ENCODE data around the gene IKZF2. TPM values are rescaled to one million over a fixed set of nuclear protein-coding genes. Genes with fewer than 3 reads are reported as not detected.

The IKZF2 gene
- total RNA-seq (2014; rRNA removed; shearing (Covaris generic)): 0.97 and 2.3 TPM in 2 replicates

DNA sequence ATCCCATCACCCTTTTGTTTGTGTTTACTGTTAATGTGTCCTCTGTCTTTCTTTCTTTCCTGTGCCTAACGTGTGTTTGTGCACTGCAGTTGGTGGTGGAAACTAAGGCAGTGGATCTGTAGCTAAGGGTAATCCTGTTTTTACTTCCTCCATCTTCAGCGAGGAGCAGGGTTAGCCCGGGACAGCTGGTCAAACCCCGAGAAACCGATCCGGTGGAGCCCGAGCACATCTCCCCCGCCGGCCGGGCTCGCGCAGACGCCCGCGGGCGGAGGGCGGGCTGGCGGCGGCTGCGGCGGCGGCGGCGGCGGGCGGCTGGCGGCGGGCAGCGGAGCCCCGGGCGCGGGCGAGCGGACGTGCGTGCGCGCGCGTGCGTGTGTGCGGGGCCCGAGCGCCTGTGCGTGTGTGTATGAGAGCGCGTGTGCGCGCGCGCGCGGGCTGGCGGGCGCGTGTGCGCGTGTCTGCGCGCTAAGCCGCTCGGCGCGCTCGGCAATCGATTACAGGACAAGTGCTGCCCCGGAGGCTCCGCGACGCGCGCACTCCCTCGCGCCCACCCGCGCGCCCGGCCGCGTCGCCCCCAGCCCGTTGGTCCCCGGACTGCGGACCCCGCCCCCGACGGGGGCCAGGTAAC is at the start of gene IKZF2:
Gene IKZF2 (minus strand): TSS at position 176 of the 628 bp plus-strand sequence. CDS start 2,983 bp downstream, outside the sequence.
- peak; percentile 81 for DNase-seq
- Histone ChIP-seq H3K36me3 (replicated peaks; ENCODE audit: control insufficient read depth, insufficient read depth, low read length) (no peaks in the 10 kb centered on the region), H3K27me3 (ENCODE audit: control insufficient read depth, insufficient read depth, low read length) (peaks cover 4% of the 10 kb centered on the region; the same call in 1 of the 2 replicates), H3K4me3 (ENCODE audit: insufficient read depth, low read depth, low read length) (peak within 1 kb of the TSS; percentile 67)

DNA sequence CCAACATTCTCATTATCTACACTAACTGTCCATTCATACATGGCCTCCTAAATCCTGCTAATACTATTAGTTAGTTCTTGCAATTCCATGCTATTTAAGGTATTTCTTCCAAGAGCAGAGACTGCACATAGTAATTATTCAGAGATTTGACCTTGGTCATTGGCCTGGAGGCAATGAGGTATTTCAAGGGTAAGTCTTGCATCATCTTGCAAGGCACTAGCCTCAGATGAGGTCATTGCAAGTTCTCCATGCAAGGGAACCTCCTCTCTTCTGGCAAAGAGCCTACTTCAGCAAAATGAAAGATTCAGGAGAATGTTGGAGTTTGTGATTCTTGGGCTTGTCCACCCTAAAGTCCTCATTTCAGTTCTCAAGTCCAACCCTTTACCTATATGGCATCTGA is 48.5 kb upstream of the IKZF2 start:
- H3K27me3 ChIP-seq (ENCODE audit: control insufficient read depth, insufficient read depth, low read length): no peaks in the 10 kb centered on the region
- H3K4me3 ChIP-seq (ENCODE audit: insufficient read depth, low read depth, low read length): no peak overlapping the region
- H3K36me3 ChIP-seq (replicated peaks; ENCODE audit: control insufficient read depth, insufficient read depth, low read length): no peaks in the 10 kb centered on the region
- DNase-seq: no peak

DNA sequence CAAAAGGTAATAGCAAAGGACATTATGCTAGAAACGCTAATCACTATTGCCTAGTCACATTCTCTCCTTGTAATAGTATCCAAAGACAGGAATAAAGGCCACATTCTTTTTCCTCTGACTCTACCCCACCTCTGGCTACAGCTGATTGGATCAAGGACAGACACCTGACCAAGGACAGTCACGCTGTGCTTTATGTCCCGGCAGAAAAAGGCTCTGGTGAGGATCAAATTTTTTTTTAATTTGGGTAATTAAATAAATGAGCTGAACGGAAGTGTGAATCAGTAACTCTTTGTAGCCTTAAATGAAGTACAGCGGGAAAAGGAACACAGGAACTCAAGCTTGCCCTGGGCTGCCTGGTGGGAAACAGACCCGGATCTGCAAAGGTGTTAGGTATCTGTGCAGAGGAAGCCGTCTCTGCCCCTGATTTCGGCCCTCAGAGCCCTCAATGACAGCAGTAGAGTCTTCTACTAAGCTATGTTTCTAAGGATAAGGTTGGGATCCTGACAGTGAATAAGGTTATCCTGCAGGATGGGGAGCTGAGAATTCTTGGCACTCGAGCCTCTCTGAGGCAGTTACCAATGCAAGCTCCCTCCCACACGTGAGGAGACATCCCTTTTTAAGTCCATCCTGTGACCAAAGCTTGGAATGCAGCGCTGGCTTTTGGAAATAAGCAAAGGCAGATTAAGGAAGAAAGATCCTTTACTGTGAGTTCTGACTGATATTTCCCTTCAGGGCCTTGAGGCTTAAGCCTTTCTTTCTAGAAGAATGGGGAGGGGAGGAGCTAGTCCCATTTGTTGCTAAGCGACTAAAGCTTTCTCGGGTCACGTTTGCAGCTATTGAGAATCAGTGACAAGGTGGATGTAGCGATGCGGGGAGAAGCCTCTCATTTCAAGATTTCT is 37.8 kb upstream of the IKZF2 start:
- H3K4me3 ChIP-seq (ENCODE audit: insufficient read depth, low read depth, low read length): peak overlapping the region; percentile 33
- H3K27me3 ChIP-seq (ENCODE audit: control insufficient read depth, insufficient read depth, low read length): no peaks in the 10 kb centered on the region
- peak; percentile 56 for DNase-seq
- no peaks in the 10 kb centered on the region for H3K36me3 ChIP-seq (replicated peaks; ENCODE audit: control insufficient read depth, insufficient read depth, low read length)

DNA sequence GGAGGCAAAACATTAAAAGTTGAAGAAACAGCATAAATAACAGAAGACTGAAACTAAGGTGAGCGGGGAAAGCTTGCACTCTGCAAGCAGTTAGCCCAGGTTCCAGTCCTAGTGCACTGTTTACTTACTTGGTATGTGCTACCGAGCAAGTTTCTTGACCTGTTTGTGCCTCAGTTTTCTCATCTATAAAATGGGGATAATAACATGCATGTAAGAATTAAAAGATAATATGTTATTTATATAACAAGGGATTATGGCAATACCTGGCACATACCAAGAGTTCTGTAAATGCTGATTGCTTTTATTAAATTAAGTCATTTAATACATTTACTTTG is 37.1 kb upstream of the IKZF2 start:
- DNase-seq: no peak
- Histone ChIP-seq H3K27me3 (ENCODE audit: control insufficient read depth, insufficient read depth, low read length) (no peaks in the 10 kb centered on the region), H3K36me3 (replicated peaks; ENCODE audit: control insufficient read depth, insufficient read depth, low read length) (no peaks in the 10 kb centered on the region), H3K4me3 (ENCODE audit: insufficient read depth, low read depth, low read length) (no peak overlapping the region)

DNA sequence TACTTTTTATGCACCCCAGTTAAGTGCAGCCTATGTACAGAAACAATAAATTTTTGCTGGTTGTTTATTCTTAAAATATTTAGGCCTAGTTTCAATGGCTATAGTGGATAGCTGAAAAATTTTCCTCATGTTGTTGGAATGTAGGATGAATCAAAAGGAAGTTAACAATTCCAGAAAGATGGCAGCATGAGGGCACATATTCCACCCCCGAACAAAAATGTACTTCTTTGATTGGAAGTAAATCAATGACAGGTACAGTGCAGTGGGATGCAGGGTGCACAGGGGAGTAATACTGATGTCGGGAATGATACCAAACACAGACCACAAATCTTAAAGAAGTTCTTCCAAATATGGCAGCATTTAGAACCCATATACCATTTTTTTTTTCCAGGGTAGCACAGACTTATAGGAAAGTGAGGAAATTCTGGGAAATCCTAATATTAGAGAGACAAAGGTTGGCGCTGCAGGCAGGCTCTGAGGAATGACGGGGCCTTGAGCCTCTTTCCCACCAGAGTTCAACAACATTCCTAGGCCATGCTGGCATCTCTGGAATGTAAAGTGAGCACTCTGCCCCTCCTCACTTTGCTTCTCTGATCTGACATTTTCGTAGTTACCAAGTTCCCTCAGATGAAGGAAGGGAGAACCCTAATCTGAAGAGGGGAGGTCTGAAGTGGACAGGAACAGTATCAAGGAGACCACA is 36.6 kb upstream of the IKZF2 start:
- Histone ChIP-seq H3K27me3 (ENCODE audit: control insufficient read depth, insufficient read depth, low read length) (no peaks in the 10 kb centered on the region), H3K4me3 (ENCODE audit: insufficient read depth, low read depth, low read length) (no peak overlapping the region), H3K36me3 (replicated peaks; ENCODE audit: control insufficient read depth, insufficient read depth, low read length) (no peaks in the 10 kb centered on the region)
- DNase-seq: peak; percentile 57

DNA sequence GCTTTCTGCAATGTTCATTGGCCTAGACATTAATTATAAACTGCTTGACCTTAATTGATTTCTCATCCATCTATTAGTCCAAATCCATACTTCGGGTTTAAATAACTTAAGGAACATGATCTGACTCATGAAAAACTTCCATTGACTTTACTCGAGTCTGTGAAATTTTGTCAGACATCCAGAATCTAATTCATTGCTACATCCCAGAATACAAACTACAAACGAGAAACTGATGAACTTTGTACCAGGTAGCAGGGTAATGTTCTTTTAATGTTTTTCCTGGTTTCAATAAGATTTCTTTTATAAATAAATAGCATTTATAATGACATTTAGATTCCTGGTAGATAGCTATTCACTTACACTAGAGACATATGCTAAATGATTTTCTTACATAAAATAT is 36.0 kb upstream of the IKZF2 start:
- H3K27me3 ChIP-seq (ENCODE audit: control insufficient read depth, insufficient read depth, low read length): no peaks in the 10 kb centered on the region
- H3K4me3 ChIP-seq (ENCODE audit: insufficient read depth, low read depth, low read length): no peak overlapping the region
- no peak for DNase-seq
- no peaks in the 10 kb centered on the region for H3K36me3 ChIP-seq (replicated peaks; ENCODE audit: control insufficient read depth, insufficient read depth, low read length)

DNA sequence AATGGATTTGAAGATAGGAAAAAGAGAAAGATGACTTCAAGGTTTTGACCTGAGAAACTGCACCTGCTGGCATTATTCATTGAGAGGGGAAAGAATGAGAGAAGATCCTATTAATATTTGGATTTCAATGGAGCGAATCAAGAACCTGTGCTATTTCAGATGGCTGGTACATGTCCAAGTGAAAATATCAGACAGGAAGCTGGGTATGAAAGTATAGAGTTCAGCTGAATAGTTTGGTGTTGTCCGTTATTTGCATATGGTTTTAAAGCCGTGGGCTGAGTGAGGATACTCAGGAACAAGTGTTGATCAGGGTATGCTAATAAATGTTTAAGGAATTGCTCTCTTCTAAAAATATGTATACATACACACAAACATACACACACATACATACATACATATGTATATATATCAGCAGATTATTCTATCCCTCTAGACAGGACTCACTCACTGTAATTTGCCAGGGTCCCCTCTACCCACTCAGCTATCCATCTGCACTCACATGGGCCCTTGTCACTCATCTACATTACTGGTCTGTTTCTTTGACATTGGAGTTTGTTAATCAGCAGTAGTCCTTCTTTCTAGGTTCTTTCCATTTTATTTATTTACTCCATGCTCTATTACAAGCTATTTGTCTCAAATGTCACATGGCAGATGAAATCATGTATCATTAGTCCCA is 33.9 kb upstream of the IKZF2 start:
- H3K36me3 ChIP-seq (replicated peaks; ENCODE audit: control insufficient read depth, insufficient read depth, low read length): no peaks in the 10 kb centered on the region
- no peak overlapping the region for H3K4me3 ChIP-seq (ENCODE audit: insufficient read depth, low read depth, low read length)
- H3K27me3 ChIP-seq (ENCODE audit: control insufficient read depth, insufficient read depth, low read length): no peaks in the 10 kb centered on the region
- no peak for DNase-seq

DNA sequence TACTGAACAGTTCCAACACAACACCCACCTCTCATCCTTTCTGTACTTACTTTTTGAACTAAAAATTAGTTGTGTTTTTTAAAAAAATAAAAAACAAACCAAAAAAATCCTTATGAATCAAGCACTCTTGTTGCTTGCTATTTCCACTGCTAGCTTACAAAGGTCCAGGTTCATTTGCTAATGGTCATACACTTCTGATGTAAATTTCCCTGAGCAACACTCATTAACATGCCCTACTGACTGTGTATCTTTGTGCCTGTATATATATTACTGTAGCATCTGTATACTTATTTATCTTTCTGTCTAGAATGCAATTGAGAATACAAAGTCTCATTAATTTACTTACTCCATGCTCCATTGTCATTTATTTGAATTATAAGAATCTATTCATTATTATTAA is 30.3 kb upstream of the IKZF2 start:
- Histone ChIP-seq H3K4me3 (ENCODE audit: insufficient read depth, low read depth, low read length) (no peak overlapping the region), H3K27me3 (ENCODE audit: control insufficient read depth, insufficient read depth, low read length) (no peaks in the 10 kb centered on the region), H3K36me3 (replicated peaks; ENCODE audit: control insufficient read depth, insufficient read depth, low read length) (no peaks in the 10 kb centered on the region)
- DNase-seq: no peak

DNA sequence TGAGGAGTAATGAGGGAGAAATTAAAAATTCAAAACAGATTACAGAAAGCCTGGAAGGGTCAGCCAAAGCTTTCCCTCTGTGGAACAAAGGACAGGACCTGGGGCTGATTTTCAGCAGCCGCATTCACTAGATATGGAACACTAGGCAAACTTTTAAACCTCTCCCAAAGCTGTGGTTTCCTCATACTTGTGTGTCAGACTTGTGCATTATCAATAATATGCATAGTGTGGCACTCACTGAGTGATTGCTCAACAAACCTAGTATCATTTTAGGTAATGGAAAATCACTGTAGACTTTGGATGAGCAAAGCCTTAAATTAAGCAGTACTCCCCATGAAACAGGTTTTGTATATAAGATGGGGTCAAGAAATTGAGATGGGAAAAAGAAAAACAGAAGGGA is 26.3 kb upstream of the IKZF2 start:
- Histone ChIP-seq H3K27me3 (ENCODE audit: control insufficient read depth, insufficient read depth, low read length) (no peaks in the 10 kb centered on the region), H3K36me3 (replicated peaks; ENCODE audit: control insufficient read depth, insufficient read depth, low read length) (no peaks in the 10 kb centered on the region), H3K4me3 (ENCODE audit: insufficient read depth, low read depth, low read length) (no peak overlapping the region)
- DNase-seq: no peak

DNA sequence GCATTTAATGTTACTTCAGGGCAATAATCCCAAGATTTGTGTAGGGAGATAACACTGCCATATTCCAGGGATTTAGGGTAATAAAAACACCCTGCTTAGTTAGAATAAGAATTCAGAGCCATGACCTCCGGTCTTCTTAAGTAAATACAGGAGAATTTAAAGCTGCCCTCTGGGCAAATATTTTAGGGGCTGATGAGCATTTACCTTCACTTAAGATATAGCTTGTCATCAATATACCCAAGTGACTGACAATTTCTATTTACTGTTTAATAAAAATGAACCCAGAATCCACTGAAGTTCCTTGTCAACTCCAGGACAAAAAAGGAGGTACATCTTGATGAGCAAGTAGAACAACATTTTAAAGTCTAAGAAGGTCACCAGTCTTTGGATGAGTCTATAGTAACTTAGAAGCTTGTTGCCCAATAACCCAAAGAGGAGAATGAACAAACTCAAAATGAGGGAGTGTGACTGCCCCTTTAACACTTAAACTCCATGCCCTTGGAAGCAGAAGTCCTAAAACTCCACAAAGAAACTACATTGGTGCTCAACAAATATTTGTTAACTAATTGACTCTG is 24.3 kb upstream of the IKZF2 start:
- H3K4me3 ChIP-seq (ENCODE audit: insufficient read depth, low read depth, low read length): no peak overlapping the region
- no peaks in the 10 kb centered on the region for H3K27me3 ChIP-seq (ENCODE audit: control insufficient read depth, insufficient read depth, low read length)
- no peak for DNase-seq
- H3K36me3 ChIP-seq (replicated peaks; ENCODE audit: control insufficient read depth, insufficient read depth, low read length): no peaks in the 10 kb centered on the region

DNA sequence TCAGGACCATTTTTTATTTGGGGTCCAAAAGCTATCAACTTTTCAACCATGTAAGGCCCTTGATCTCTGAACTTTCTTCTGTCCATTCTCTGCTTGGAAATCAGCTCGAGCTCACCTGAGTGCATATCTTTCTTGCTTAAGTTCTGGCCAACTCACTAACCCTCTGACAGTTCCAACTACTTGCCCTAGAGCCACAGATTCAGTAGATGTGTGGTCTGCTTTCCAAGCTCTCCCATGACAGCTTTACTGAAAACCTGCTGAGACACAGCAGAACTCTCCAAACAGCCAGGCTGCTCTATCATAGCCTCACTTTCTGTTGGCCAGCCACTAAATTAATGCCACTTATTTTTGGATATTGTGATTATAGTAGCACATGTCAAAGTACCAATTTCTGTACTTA is 21.2 kb upstream of the IKZF2 start:
- Histone ChIP-seq H3K27me3 (ENCODE audit: control insufficient read depth, insufficient read depth, low read length) (no peaks in the 10 kb centered on the region), H3K36me3 (replicated peaks; ENCODE audit: control insufficient read depth, insufficient read depth, low read length) (no peaks in the 10 kb centered on the region), H3K4me3 (ENCODE audit: insufficient read depth, low read depth, low read length) (no peak overlapping the region)
- no peak for DNase-seq

DNA sequence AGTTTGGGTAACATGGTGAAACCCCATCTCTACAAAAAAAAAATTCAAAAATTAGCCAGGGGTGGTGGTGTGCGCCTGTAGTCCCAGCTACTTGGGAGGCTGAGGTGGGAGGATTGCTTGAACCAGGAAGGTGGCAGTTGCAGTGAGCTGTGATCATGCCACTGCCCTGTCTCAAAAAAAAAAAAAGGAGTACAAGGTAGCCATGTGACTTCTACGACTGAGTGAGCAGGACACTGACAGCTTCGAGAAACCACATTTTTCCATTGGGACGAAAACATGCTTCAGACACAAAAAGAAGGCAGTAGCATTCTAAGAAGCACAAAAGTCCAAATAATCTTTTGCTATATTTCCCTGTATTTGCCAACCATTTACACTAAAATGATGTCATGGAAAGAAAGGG is 19.7 kb upstream of the IKZF2 start:
- DNase-seq: no peak
- Histone ChIP-seq H3K4me3 (ENCODE audit: insufficient read depth, low read depth, low read length) (no peak overlapping the region), H3K27me3 (ENCODE audit: control insufficient read depth, insufficient read depth, low read length) (no peaks in the 10 kb centered on the region), H3K36me3 (replicated peaks; ENCODE audit: control insufficient read depth, insufficient read depth, low read length) (no peaks in the 10 kb centered on the region)

DNA sequence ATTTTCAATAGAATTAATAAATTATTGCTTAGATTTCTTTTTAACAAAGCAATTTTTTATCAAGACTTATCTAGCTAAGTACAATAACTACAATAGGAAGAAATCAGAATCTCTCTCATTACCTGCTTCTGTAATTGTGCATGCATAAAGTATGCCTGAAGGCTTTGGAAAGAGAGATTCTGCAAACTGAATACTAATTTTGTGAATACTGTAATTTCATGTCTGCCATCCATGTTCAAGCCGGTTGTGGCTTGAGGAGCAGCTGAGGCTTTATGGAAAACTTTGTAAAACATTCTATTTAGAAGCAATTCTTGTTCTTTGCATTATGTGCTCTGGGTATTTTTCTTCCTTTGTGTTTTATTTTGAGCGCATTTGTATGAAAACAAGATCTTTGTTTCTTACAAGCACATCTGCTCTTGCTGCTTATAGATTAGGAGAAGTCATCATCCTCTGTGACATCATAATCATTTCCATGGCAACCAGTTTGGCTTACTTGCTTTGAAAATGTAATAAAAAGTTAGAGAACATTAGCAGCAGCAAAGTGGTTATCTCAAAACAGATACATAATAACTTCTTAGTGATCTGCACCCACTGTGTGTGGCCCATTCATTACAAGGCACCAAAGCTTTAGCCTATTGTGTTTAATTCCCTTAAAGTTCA is 16.0 kb upstream of the IKZF2 start:
- Histone ChIP-seq H3K4me3 (ENCODE audit: insufficient read depth, low read depth, low read length) (no peak overlapping the region), H3K36me3 (replicated peaks; ENCODE audit: control insufficient read depth, insufficient read depth, low read length) (no peaks in the 10 kb centered on the region), H3K27me3 (ENCODE audit: control insufficient read depth, insufficient read depth, low read length) (no peaks in the 10 kb centered on the region)
- DNase-seq: no peak

DNA sequence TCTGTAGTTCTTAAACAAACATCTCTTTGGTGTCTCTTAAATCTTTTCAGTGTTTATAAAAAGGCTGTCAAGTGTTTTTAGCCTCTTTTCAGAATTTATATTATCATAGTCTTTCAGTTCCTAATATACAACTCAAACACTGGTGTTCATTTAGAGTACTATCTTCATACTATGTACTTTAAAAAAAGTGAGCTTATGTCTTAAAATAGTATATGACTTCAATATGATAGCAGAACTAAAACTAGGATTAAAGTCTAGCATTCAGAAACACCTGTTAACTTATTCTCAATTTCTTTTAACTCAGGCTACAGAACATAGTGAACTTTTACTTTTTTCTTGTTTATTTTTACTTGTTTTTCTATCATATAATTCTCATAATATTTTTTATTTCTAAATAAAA is 14.7 kb upstream of the IKZF2 start:
- Histone ChIP-seq H3K4me3 (ENCODE audit: insufficient read depth, low read depth, low read length) (no peak overlapping the region), H3K27me3 (ENCODE audit: control insufficient read depth, insufficient read depth, low read length) (no peaks in the 10 kb centered on the region), H3K36me3 (replicated peaks; ENCODE audit: control insufficient read depth, insufficient read depth, low read length) (no peaks in the 10 kb centered on the region)
- DNase-seq: no peak
